Activated T-cell treated with anti-CD3 and anti-CD28 coated beads for 24 hours (primary cell): ENCODE measurements around the gene CLCN6.

ENCODE experiments used
- DNase-seq: peaks from one replicate; pipeline ENCODE4 v3.0.0-alpha.2; 2020; ENCODE audit warnings: low read depth

Gene CLCN6

GRCh38 chr1:11828511-11828910 lies 22.5 kb downstream of the CLCN6 start:
- DNase-seq, result no peak

GRCh38 chr1:11831945-11832725 lies 26.1 kb downstream of the CLCN6 start:
- DNase-seq, result no peak

- no peak for DNase-seq
Measured at GRCh38 chr1:11833497-11833896, 27.5 kb downstream of the CLCN6 start.

GRCh38 chr1:11833900-11834299 lies 27.9 kb downstream of the CLCN6 start:
- no peak for DNase-seq

GRCh38 chr1:11835441-11836225 lies 29.6 kb downstream of the CLCN6 start:
- no peak for DNase-seq

GRCh38 chr1:11836955-11837766 lies 31.2 kb downstream of the CLCN6 start:
- no peak for DNase-seq

GRCh38 chr1:11837767-11838348 lies 31.9 kb downstream of the CLCN6 start:
- no peak for DNase-seq

- peak; percentile 54 for DNase-seq
Measured at GRCh38 chr1:11838349-11839272, 32.6 kb downstream of the CLCN6 start.

- DNase-seq, result no peak
Measured at GRCh38 chr1:11839727-11840705, 34.0 kb downstream of the CLCN6 start.

- DNase-seq, result no peak
Measured at GRCh38 chr1:11841245-11842153, 35.5 kb downstream of the CLCN6 start.

GRCh38 chr1:11842154-11843041 lies 36.4 kb downstream of the CLCN6 start:
- no peak for DNase-seq

- DNase-seq, result no peak
Measured at GRCh38 chr1:11845641-11846335, 39.8 kb downstream of the CLCN6 start.

GRCh38 chr1:11847667-11848372 lies 41.8 kb downstream of the CLCN6 start, which contains the start of gene NPPA:
Gene NPPA (minus strand): TSS chr1:11847783. CDS start chr1:11847684, 99 bp downstream.
- DNase-seq, result no peak

- DNase-seq, result no peak
Measured at GRCh38 chr1:11848373-11848700, 42.3 kb downstream of the CLCN6 start.

GRCh38 chr1:11850156-11850555 lies 44.2 kb downstream of the CLCN6 start:
- no peak for DNase-seq

- DNase-seq, result no peak
Measured at GRCh38 chr1:11851180-11851579, 45.2 kb downstream of the CLCN6 start.
